HTR-8/SVneo (cell line): ENCODE data around the gene MEIS1.
A peak's percentile ranks its signal among the peaks of the same experiment; 100 is the strongest.

Source experiments
- DNase-seq: peaks from one replicate; pipeline ENCODE4 v3.0.0; 2011; ENCODE audit warnings: low spot score, mixed read lengths; ENCODE audit not compliant: insufficient read length
- FAIRE-seq: peaks from 2 replicates; lab custom pipeline; 2011; peaks lifted over from hg19 to GRCh38; lab: Jason Lieb, UNC

Gene MEIS1

GRCh38 chr2:66528974-66529724 lies 94.2 kb downstream of the MEIS1 start:
- FAIRE-seq: no peak
- no peak for DNase-seq

- no peak for FAIRE-seq
These were observed 95.7 kb downstream of the MEIS1 start for GRCh38 chr2:66530651-66531050.

DNA sequence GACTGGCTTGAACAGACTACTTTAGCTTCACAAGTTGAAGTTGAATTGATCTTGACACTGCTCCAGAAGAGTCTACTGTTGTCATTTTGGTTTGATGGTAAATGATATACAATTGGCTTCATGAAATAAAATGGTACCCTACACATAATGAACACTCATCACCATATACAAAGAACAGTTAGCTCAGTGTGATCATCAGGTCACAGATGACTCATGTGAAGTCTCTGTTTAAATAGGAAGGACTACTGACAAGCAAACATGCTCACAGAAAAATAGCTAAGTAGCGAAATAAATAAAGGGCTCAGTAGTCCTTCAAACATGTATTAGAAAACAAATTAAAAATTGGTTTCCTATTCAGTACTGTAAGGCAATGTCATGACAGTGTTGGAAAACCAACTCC lies 96.2 kb downstream of the MEIS1 start:
- DNase-seq (no peak), FAIRE-seq (peak; percentile 4)

More at GRCh38 chr2:66530651-66531050, 95.7 kb downstream of the MEIS1 start:
- DNase-seq: no peak

DNA sequence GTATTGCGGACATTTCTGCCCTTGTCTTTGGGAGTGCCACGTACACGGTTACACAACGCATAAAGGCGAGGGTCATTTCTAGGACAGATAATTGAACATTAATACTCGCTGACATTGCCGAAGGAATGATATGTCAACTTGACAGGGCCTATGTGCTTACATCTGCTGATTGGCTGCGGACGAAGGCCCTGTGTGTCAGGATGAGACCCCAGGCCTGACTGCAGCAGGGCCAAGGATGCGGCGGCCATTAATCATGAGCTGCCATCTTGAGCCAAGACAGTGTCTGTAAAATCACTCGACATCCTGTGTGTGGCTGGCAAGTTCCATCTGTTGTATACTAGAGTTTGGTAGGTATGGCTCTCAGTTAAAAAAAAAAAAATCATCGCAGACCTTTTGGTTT lies 96.6 kb downstream of the MEIS1 start:
- DNase-seq (no peak), FAIRE-seq (no peak)

- no peak for FAIRE-seq
These were observed 98.3 kb downstream of the MEIS1 start for GRCh38 chr2:66532972-66533868.

DNA sequence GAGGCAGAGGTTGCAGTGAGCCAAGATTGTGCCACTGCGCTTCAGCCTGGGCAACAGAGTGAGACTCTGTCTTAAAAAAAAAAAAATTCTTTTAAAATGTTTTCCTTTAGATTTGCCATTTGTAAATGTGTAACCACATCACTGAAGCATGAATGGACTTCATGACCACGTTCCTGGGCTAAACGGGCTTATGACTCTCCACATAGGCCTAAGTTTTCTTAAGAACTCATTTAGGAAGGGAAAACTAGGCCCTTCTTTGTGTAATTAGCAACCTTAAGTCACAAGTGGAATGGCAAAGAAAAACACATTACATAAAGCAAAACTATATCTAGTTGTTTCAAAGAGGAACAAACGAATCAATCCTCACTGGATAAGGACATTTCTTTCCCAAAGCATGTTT lies 99.5 kb downstream of the MEIS1 start:
- no peak for DNase-seq

More at GRCh38 chr2:66532972-66533868, 98.3 kb downstream of the MEIS1 start:
- no peak for DNase-seq

DNA sequence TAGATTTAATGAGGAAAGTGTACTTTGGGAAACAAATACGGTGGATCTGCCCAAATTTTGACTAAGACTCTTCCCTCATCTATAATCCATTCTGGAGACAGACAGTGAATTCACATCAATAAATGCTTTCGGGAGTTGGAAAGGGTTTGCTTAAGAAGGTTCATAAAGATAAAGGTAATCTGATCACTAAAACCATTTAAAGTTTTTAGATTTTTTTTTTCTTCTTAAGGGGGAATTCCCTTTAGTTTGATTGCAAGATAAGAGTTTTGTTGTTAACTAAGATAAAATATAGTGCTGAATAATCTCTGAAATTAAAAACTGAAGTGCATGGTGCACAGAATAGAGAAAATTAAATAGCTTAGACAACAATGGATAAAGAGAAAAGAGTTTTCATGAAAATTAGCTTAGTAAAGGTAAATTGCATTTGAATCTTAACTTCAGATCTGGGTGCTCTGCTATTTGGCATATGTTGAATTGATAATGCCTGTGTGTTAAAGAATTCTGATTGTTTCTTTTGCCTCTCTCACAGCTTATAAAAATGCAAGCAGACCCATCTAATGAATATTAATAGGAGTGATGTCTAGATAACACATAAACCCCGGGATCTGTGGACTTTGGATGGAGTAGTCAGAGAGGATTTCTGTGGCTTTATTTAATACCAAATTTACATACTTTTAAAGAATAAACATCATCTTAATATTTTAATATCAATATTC lies 100.8 kb downstream of the MEIS1 start:
- FAIRE-seq: no peak
- no peak for DNase-seq

More for the DNA sequence above, 99.5 kb downstream of the MEIS1 start:
- no peak for FAIRE-seq

DNA sequence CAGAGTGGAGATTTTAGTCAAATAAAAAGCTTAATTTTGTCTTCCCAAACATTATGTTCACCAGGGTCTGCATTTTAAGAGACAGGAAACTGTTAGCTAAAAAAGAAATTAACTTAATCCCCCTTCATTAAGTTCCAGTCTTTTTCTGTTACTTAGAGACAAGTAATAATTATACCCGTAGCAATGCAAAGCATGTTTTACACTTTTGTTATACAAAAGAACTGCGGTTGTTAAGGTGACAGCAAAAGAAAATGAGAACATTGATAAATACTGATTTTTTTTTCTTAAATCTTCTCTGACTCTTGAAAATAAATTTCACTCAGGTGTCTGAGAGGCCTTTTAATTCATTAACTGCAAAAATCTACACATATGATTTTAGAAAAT lies 101.4 kb downstream of the MEIS1 start:
- DNase-seq (no peak), FAIRE-seq (no peak)

DNA sequence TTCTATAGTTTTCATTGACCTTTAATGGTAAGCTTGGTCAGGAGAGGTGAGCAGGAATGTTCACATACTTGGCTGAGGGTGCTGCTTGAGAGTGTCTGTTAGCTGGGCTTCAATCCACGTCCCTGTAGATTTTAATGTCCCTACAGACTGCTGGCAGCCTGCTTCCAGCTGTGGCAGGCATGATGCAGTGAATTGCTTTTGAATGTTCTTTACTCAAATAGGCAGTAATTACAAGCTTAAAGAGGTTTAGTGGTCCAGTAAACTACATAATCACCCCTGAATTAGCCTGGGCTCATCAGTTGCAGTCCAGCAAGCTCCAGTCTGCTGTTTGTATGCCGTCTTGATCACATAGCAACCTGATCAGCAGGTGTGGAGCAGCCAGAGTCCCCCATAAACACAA lies 102.1 kb downstream of the MEIS1 start:
- no peak for FAIRE-seq
- DNase-seq: no peak

GRCh38 chr2:66538291-66538690 lies 103.4 kb downstream of the MEIS1 start:
- DNase-seq: no peak

GRCh38 chr2:66539452-66539851 lies 104.5 kb downstream of the MEIS1 start:
- DNase-seq (no peak), FAIRE-seq (no peak)

More at GRCh38 chr2:66538291-66538690, 103.4 kb downstream of the MEIS1 start:
- no peak for FAIRE-seq

GRCh38 chr2:66541646-66542045 lies 106.7 kb downstream of the MEIS1 start:
- DNase-seq (no peak), FAIRE-seq (no peak)

DNA sequence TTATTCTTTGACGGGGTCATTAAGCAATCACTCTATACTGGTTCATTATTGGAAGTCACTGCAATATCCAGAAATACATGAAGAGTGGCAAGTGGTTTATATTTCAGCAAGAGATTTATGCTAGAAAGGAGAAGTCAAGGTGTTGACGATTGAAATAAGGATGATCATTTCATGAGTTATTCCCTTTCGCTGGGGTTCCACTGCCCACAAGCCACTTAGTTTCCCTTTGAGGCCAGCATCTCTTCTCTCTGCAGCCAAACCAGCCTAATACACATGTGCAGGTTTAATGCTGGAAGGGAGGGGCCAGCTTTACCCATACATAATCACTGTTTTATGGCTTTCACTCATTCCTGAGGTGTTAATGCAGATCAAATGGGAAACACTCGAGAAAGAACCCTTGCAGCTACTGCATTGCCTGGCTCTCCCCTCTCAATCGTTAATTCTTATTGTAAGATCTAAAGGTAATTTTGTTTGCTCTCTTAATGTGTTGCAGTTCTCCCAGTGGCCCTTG lies 108.4 kb downstream of the MEIS1 start:
- no peak for FAIRE-seq
- DNase-seq: no peak

- no peak for DNase-seq
- no peak for FAIRE-seq
These were observed 109.3 kb downstream of the MEIS1 start for GRCh38 chr2:66544258-66544657.

- FAIRE-seq (no peak), DNase-seq (no peak)
These were observed 110.3 kb downstream of the MEIS1 start for GRCh38 chr2:66545258-66545657.

GRCh38 chr2:66547118-66547517 lies 112.2 kb downstream of the MEIS1 start:
- DNase-seq: no peak
- peak; percentile 40 for FAIRE-seq

DNA sequence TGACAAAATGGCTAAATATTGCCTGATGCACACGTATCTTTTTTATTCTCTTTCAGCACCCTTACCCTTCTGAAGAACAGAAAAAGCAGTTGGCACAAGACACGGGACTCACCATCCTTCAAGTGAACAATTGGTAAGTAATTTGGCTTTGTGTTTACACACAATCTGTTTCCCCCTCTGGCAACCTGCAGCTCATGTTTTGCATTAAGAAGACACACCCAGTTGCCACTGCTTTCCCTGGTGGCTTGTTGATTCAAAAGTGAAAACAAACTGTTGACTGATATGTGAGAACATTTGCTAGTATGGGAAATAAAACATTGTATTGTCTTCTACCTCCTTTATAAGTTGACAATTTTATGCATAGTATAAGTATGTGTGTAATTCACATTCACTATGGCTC lies 113.0 kb downstream of the MEIS1 start:
- peak; percentile 33 for FAIRE-seq
- no peak for DNase-seq

DNA sequence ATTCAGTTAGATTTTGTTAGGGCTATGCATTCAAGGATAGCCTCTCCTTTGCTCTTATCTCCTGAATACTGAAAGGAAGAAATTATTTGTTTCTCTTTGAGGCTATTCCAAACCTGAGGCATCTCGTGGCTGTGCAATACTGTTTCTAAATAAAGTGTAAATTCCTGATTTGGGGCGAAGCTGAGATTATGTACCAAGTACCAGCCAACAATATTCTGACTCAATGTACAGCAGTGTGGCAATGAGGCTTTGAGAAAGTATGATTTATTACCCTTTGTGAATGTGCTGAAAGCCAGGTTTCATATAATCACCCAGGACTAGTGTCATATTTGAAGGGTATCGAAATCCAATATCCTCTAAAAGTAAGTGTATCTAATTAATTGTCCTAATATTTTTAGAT lies 113.5 kb downstream of the MEIS1 start:
- DNase-seq (no peak), FAIRE-seq (no peak)

GRCh38 chr2:66550826-66551225 lies 115.9 kb downstream of the MEIS1 start:
- DNase-seq (no peak), FAIRE-seq (no peak)

GRCh38 chr2:66553370-66553769 lies 118.4 kb downstream of the MEIS1 start:
- FAIRE-seq (no peak), DNase-seq (no peak)
